H9 (cell line): Measurements from ENCODE around the gene MED23. TPM values are rescaled to one million over a fixed set of nuclear protein-coding genes. Genes with fewer than 3 reads are reported as not detected.

Experiments
- DNase-seq: peaks from one replicate; pipeline ENCODE4 v3.0.0-alpha.2; 2017
- H2AFZ ChIP-seq: one replicate; pipeline ENCODE4 v1.6.1; 2013; ENCODE audit warnings: mild to moderate bottlenecking, low read length, control low read depth, moderate library complexity
- H2AK5ac ChIP-seq: 2 replicates; pipeline ENCODE4 v1.6.1; 2013; ENCODE audit warnings: low read length, control low read depth, mixed read lengths; ENCODE audit not compliant: insufficient read length
- H2BK120ac ChIP-seq: one replicate; pipeline ENCODE4 v1.6.1; 2013; ENCODE audit warnings: low read depth, mild to moderate bottlenecking, low read length, control low read depth, inconsistent platforms; ENCODE audit not compliant: poor library complexity, severe bottlenecking
- H2BK12ac ChIP-seq: 2 replicates; pipeline ENCODE4 v1.6.1; 2013; ENCODE audit warnings: low read length, control low read depth, mixed read lengths, low read depth; ENCODE audit not compliant: insufficient read length
- H2BK15ac ChIP-seq: 2 replicates; pipeline ENCODE4 v1.6.1; 2013; ENCODE audit warnings: low read depth, low read length, control low read depth
- H2BK20ac ChIP-seq: one replicate; pipeline ENCODE4 v1.6.1; 2013; ENCODE audit warnings: low read depth, mild to moderate bottlenecking, low read length, control low read depth, inconsistent platforms; ENCODE audit not compliant: poor library complexity, severe bottlenecking
- H2BK5ac ChIP-seq: 2 replicates; pipeline ENCODE4 v1.6.1; 2013; ENCODE audit warnings: low read length, control low read depth, mixed read lengths; ENCODE audit not compliant: insufficient read length
- H3K14ac ChIP-seq: 2 replicates; pipeline ENCODE4 v1.6.1; 2013; ENCODE audit warnings: low read length, control low read depth; ENCODE audit not compliant: insufficient read depth
- H3K18ac ChIP-seq: 2 replicates; pipeline ENCODE4 v1.6.1; 2013; ENCODE audit warnings: low read depth, mild to moderate bottlenecking, mixed read lengths, low read length, control low read depth; ENCODE audit not compliant: insufficient read length
- H3K23ac ChIP-seq: 2 replicates; pipeline ENCODE4 v1.6.1; 2013; ENCODE audit warnings: low read length, control low read depth, mixed read lengths, low read depth; ENCODE audit not compliant: insufficient read length
- H3K23me2 ChIP-seq: 2 replicates; pipeline ENCODE4 v1.6.1; 2013; ENCODE audit warnings: low read depth, mild to moderate bottlenecking, mixed read lengths, low read length, control low read depth; ENCODE audit not compliant: insufficient read length, poor library complexity, severe bottlenecking
- H3K27ac ChIP-seq: 2 replicates; pipeline ENCODE4 v1.5.1; 2013; ENCODE audit warnings: low read length, control low read depth, mixed read lengths, low read depth; ENCODE audit not compliant: insufficient read length
- H3K27me3 ChIP-seq: 2 replicates; pipeline ENCODE4 v1.6.1; 2013; ENCODE audit warnings: low read length, control low read depth, inconsistent platforms; ENCODE audit not compliant: insufficient read depth
- H3K4ac ChIP-seq: 2 replicates; pipeline ENCODE4 v1.6.1; 2013; ENCODE audit warnings: low read depth, mild to moderate bottlenecking, control low read depth, inconsistent platforms, low read length, moderate library complexity
- H3K4me1 ChIP-seq: 2 replicates; pipeline ENCODE4 v1.6.1; 2013; ENCODE audit warnings: low read length, control low read depth, inconsistent platforms; ENCODE audit not compliant: insufficient read depth
- H3K4me2 ChIP-seq: 2 replicates; pipeline ENCODE4 v1.6.1; 2013; ENCODE audit warnings: low read length, control low read depth, mixed read lengths; ENCODE audit not compliant: insufficient read length, insufficient read depth
- H3K56ac ChIP-seq: 2 replicates; pipeline ENCODE4 v1.6.1; 2013; ENCODE audit warnings: low read depth, mild to moderate bottlenecking, mixed read lengths, low read length, control low read depth; ENCODE audit not compliant: insufficient read length
- H3K79me1 ChIP-seq: 2 replicates; pipeline ENCODE4 v1.6.1; 2013; ENCODE audit warnings: low read depth, mild to moderate bottlenecking, moderate library complexity, low read length, control low read depth, inconsistent platforms; ENCODE audit not compliant: insufficient read depth, poor library complexity, severe bottlenecking
- H3K79me2 ChIP-seq: 2 replicates; pipeline ENCODE4 v1.6.1; 2013; ENCODE audit warnings: low read length, control low read depth, inconsistent platforms; ENCODE audit not compliant: insufficient read depth
- H3K9ac ChIP-seq: 2 replicates; pipeline ENCODE4 v1.6.1; 2013; ENCODE audit warnings: low read length, control low read depth, mixed read lengths; ENCODE audit not compliant: insufficient read length; ENCODE audit errors: extremely low read depth
- H3K9me3 ChIP-seq: one replicate; pipeline ENCODE4 v1.6.1; 2013; ENCODE audit warnings: low read depth, low read length, inconsistent platforms; ENCODE audit not compliant: control insufficient read depth
- H3T11ph ChIP-seq: one replicate; pipeline ENCODE4 v1.6.1; 2013; ENCODE audit warnings: mild to moderate bottlenecking, low read length, control low read depth, inconsistent platforms
- H4K20me1 ChIP-seq: one replicate; pipeline ENCODE4 v1.6.1; 2013; ENCODE audit not compliant: control insufficient read depth, insufficient read length, insufficient read depth
- H4K5ac ChIP-seq: 2 replicates; pipeline ENCODE4 v1.6.1; 2013; ENCODE audit warnings: low read depth, mild to moderate bottlenecking, mixed read lengths, low read length, control low read depth; ENCODE audit not compliant: insufficient read length
- H4K8ac ChIP-seq: replicated peaks from 2 replicates; pipeline ENCODE4 v1.6.1; 2013; ENCODE audit warnings: low read length, control low read depth, mixed read lengths, low read depth; ENCODE audit not compliant: insufficient read length
- H4K91ac ChIP-seq: 2 replicates; pipeline ENCODE4 v1.6.1; 2013; ENCODE audit warnings: low read depth, mild to moderate bottlenecking, moderate library complexity, mixed read lengths, low read length, control low read depth; ENCODE audit not compliant: insufficient read length
- H3K27ac Mint-ChIP-seq, 3 experiments: 2 replicates in 2 of 3; 3 replicates in 1 of 3; pipeline ENCODE4 v1.8.0; 2020 to 2021; ENCODE audit warnings: mixed read lengths in 3 of 3, mild to moderate bottlenecking in 1 of 3, moderate library complexity in 1 of 3
- H3K27me3 Mint-ChIP-seq: 2 replicates; pipeline ENCODE4 v1.8.0; 2021; ENCODE audit warnings: low read depth, mild to moderate bottlenecking, moderate library complexity, mixed read lengths
- H3K36me3 Mint-ChIP-seq, 3 experiments: 2 replicates in 2 of 3; 3 replicates in 1 of 3; pipeline ENCODE4 v1.8.0; 2020 to 2021; ENCODE audit warnings: low read depth in 3 of 3, mixed read lengths in 3 of 3; ENCODE audit not compliant: insufficient read depth in 1 of 3
- H3K4me1 Mint-ChIP-seq, 2 experiments: 2 replicates each; pipeline ENCODE4 v1.8.0; 2020; ENCODE audit warnings: mixed read lengths in 2 of 2
- H3K4me3 Mint-ChIP-seq, 2 experiments: 2 replicates in 1 of 2; 3 replicates in 1 of 2; pipeline ENCODE4 v1.8.0; 2020 to 2021; ENCODE audit warnings: mild to moderate bottlenecking in 2 of 2, mixed read lengths in 2 of 2, moderate library complexity in 1 of 2
- H3K9me3 Mint-ChIP-seq, 2 experiments: 2 replicates in 1 of 2; 3 replicates in 1 of 2; pipeline ENCODE4 v1.8.0; 2020; ENCODE audit warnings: mild to moderate bottlenecking in 2 of 2, mixed read lengths in 2 of 2, moderate library complexity in 1 of 2
- CTCF ChIP-seq: fragments of 200-600 bp; sonication (generic); conservative IDR thresholded peaks from 3 replicates; pipeline ENCODE4 v1.8.0; 2021; ENCODE audit warnings: antibody characterized with exemption, mild to moderate bottlenecking
- WGBS: extraction: QIAGEN DNeasy Blood & Tissue Kit; methylation state at CpG from one replicate; pipeline ENCODE4 v1.1.7; 2013; ENCODE audit warnings: missing lambda C conversion rate, low lambda C conversion rate, mixed read lengths; ENCODE audit not compliant: insufficient read length; ENCODE audit errors: extremely low coverage; 5-methylcytosine and 5-hydroxymethylcytosine counted together
- total RNA-seq: library from RNA; stranded (reverse); gene quantifications from 2 replicates; pipeline ENCODE4 v1.2.1, GENCODE V29; 2021

Gene MED23
- total RNA-seq, 1 experiment from 2014 or later, result 16.2 TPM

DNA sequence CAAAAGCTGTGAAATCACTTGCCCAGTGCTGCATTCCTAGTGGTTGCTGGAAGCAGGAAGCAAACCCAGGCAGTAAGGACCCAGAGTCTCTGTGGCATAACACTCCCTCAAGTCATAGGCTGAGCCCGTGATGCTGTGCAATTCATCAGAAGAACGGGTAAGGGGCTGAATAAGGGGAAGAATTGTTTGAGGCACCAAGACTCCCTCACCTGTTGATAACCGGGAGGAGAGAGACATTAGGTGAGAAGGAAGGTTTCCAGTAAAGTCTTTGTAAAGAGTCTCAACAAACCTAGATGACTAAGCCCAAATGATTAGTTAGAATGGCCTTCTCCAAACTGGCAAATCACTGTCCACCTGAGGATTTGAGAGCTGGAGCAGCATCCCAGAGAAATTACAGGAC, 27.3 kb upstream of the MED23 start:
- no peaks in the 10 kb centered on the region for H3K27me3 ChIP-seq
- no peak overlapping the region for H2BK12ac ChIP-seq
- no peaks in the 10 kb centered on the region for H4K20me1 ChIP-seq
- no peak overlapping the region for H3K23ac ChIP-seq
- no peaks in the 10 kb centered on the region for H3K9me3 Mint-ChIP-seq
- no peak overlapping the region for H4K8ac ChIP-seq
- H3K4me1 ChIP-seq, result no peaks in the 10 kb centered on the region; the same call in 1 of the 2 replicates
- no peaks in the 10 kb centered on the region for H3K23me2 ChIP-seq
- DNase-seq, result no peak
- H2BK120ac ChIP-seq, result no peak overlapping the region
- H3K4me1 Mint-ChIP-seq, result no peaks in the 10 kb centered on the region; a peak in 1 of 4 replicates
- H2AK5ac ChIP-seq, result no peak overlapping the region
- H3K4me3 Mint-ChIP-seq, result no peak overlapping the region
- no peak overlapping the region for H3K27ac Mint-ChIP-seq
- no peak overlapping the region for H2BK5ac ChIP-seq
- no peaks in the 10 kb centered on the region for H3K79me1 ChIP-seq
- no peak overlapping the region for H3K56ac ChIP-seq
- H3K27ac ChIP-seq, result no peak overlapping the region
- no peak overlapping the region for H4K5ac ChIP-seq
- no peak overlapping the region for H3K4ac ChIP-seq
- no peak overlapping the region for H4K91ac ChIP-seq
- WGBS, result no CpG with 5 or more reads among the region's 3 CpGs
- H3K14ac ChIP-seq, result no peak overlapping the region
- H3K79me2 ChIP-seq, result no peaks in the 10 kb centered on the region
- no peak overlapping the region for H3K18ac ChIP-seq
- no peak overlapping the region for H2AFZ ChIP-seq
- H3K9me3 ChIP-seq, result no peaks in the 10 kb centered on the region
- no peak overlapping the region for H2BK15ac ChIP-seq
- H3K9ac ChIP-seq, result no peak overlapping the region
- H3K4me2 ChIP-seq, result no peak overlapping the region
- no peak for TF ChIP-seq CTCF
- H3T11ph ChIP-seq, result no peak overlapping the region
- H3K36me3 Mint-ChIP-seq, result no peaks in the 10 kb centered on the region
- no peak overlapping the region for H2BK20ac ChIP-seq
- H3K27me3 Mint-ChIP-seq, result peaks cover 5% of the 10 kb centered on the region
